IMR-90 (cell line): Measurements from ENCODE around the gene RBPJ. TPM values are rescaled to one million over a fixed set of nuclear protein-coding genes. Genes with fewer than 3 reads are reported as not detected.

Experiments used
- ATAC-seq: fragments of 200-7000 bp; cut with Tn5 transposase; 2 replicates; pipeline ENCODE4 v1.9.1; 2020; ENCODE audit warnings: low read depth, mild to moderate bottlenecking, moderate library complexity
- BruUV-seq: library from RNA; stranded (reverse); fragments of 400-500 nt; replicated peaks from 2 replicates; lab custom pipeline; 2021; lab: Mats Ljungman, UMichigan
- CTCF ChIA-PET: fragments of 300-600 bp; formaldehyde crosslinking; extraction: SDS; loops from one replicate; lab custom pipeline; 2021; ENCODE audit warnings: antibody characterized with exemption; lab: Yijun Ruan, JAX
- POLR2A ChIA-PET: fragments of 300-600 bp; sonication (Branson Sonifier 250); formaldehyde crosslinking; loops from one replicate; lab custom pipeline; 2022; ENCODE audit warnings: antibody characterized with exemption; ENCODE audit not compliant: unreplicated experiment; lab: Charles Lee
- DNase-seq: peaks from one replicate; pipeline ENCODE4 v3.0.0; 2013
- H2AFZ ChIP-seq: replicated peaks from 2 replicates; pipeline ENCODE3; 2013; ENCODE audit warnings: low read length, mild to moderate bottlenecking; ENCODE audit not compliant: poor library complexity
- H2AK5ac ChIP-seq: 2 replicates; pipeline ENCODE4 v1.6.1; 2013; ENCODE audit warnings: low read depth, low read length, inconsistent platforms
- H2AK9ac ChIP-seq: replicated peaks from 2 replicates; pipeline ENCODE3; 2013; ENCODE audit warnings: mild to moderate bottlenecking, low read depth, low read length, moderate library complexity; ENCODE audit not compliant: poor library complexity
- H2BK120ac ChIP-seq: 2 replicates; pipeline ENCODE4 v1.6.1; 2013; ENCODE audit warnings: low read depth, low read length, inconsistent platforms
- H2BK15ac ChIP-seq: 3 replicates; pipeline ENCODE4 v1.6.1; 2013; ENCODE audit warnings: low read depth, low read length, inconsistent platforms
- H2BK20ac ChIP-seq: 2 replicates; pipeline ENCODE4 v1.6.1; 2013; ENCODE audit warnings: low read depth, mild to moderate bottlenecking, inconsistent platforms, low read length, moderate library complexity
- H2BK5ac ChIP-seq: 2 replicates; pipeline ENCODE4 v1.6.1; 2013; ENCODE audit warnings: mild to moderate bottlenecking, low read depth, low read length, inconsistent platforms; ENCODE audit not compliant: poor library complexity, severe bottlenecking
- H3K14ac ChIP-seq: replicated peaks from 2 replicates; pipeline ENCODE4 v1.6.1; 2013; ENCODE audit warnings: low read depth, low read length, inconsistent platforms
- H3K18ac ChIP-seq: 2 replicates; pipeline ENCODE4 v1.6.1; 2013; ENCODE audit warnings: low read depth, low read length, control low read depth
- H3K23ac ChIP-seq: 2 replicates; pipeline ENCODE4 v1.6.1; 2013; ENCODE audit warnings: low read depth, low read length, inconsistent platforms
- H3K27ac ChIP-seq: 2 replicates; pipeline ENCODE4 v1.5.1; 2013; ENCODE audit warnings: mild to moderate bottlenecking, control low read depth, low read length; ENCODE audit not compliant: insufficient read depth
- H3K27me3 ChIP-seq: 2 replicates; pipeline ENCODE4 v1.6.1; 2013; ENCODE audit warnings: low read length; ENCODE audit not compliant: control insufficient read depth, insufficient read depth
- H3K36me3 ChIP-seq: 2 replicates; pipeline ENCODE4 v1.6.1; 2013; ENCODE audit warnings: low read length, mixed read lengths; ENCODE audit not compliant: control insufficient read depth, insufficient read depth
- H3K4ac ChIP-seq: 2 replicates; pipeline ENCODE4 v1.6.1; 2013; ENCODE audit warnings: low read depth, low read length, inconsistent platforms
- H3K4me1 ChIP-seq: 2 replicates; pipeline ENCODE4 v1.6.1; 2013; ENCODE audit warnings: low read length, mixed read lengths; ENCODE audit not compliant: control insufficient read depth, insufficient read depth
- H3K4me2 ChIP-seq: 2 replicates; pipeline ENCODE4 v1.6.1; 2013; ENCODE audit warnings: low read depth, mild to moderate bottlenecking, control low read depth, low read length, moderate library complexity
- H3K4me3 ChIP-seq: 2 replicates; pipeline ENCODE4 v1.5.1; 2013; ENCODE audit warnings: low read depth, mild to moderate bottlenecking, control low read depth, low read length, moderate library complexity; ENCODE audit not compliant: insufficient read depth
- H3K56ac ChIP-seq: 2 replicates; pipeline ENCODE4 v1.6.1; 2013; ENCODE audit warnings: low read length, inconsistent platforms; ENCODE audit not compliant: insufficient read depth; ENCODE audit errors: extremely low read depth
- H3K79me1 ChIP-seq, 2 experiments: 2 replicates each; pipeline ENCODE4 v1.6.1; 2013; ENCODE audit warnings: low read length in 2 of 2, inconsistent platforms in 1 of 2, low read depth in 1 of 2
- H3K9ac ChIP-seq: 2 replicates; pipeline ENCODE4 v1.6.1; 2013; ENCODE audit warnings: low read depth, low read length, control low read depth
- H3K9me1 ChIP-seq: 2 replicates; pipeline ENCODE4 v1.6.1; 2013; ENCODE audit warnings: low read length, inconsistent platforms; ENCODE audit not compliant: insufficient read depth
- H3K9me3 ChIP-seq: 2 replicates; pipeline ENCODE4 v1.6.1; 2013; ENCODE audit warnings: low read length; ENCODE audit not compliant: control insufficient read depth, insufficient read depth
- H4K20me1 ChIP-seq: 2 replicates; pipeline ENCODE4 v1.6.1; 2013; ENCODE audit warnings: low read length, inconsistent platforms; ENCODE audit not compliant: insufficient read depth
- H4K5ac ChIP-seq: 2 replicates; pipeline ENCODE4 v1.6.1; 2013; ENCODE audit warnings: mild to moderate bottlenecking, low read depth, low read length, control low read depth
- H4K8ac ChIP-seq, 2 experiments: 2 replicates each; pipeline ENCODE4 v1.6.1; 2013; ENCODE audit warnings: low read depth in 2 of 2, low read length in 2 of 2, control low read depth in 1 of 2, inconsistent platforms in 1 of 2
- H4K91ac ChIP-seq: 2 replicates; pipeline ENCODE4 v1.6.1; 2013; ENCODE audit warnings: low read depth, low read length, inconsistent platforms; ENCODE audit not compliant: insufficient read depth
- BHLHE40 ChIP-seq: fragments of 150-350 bp; IDR thresholded peaks from 2 replicates; pipeline ENCODE4 v1.6.1; 2016; ENCODE audit warnings: mild to moderate bottlenecking, low read depth, low read length
- CEBPB ChIP-seq: IDR thresholded peaks from 2 replicates; pipeline ENCODE4 v1.6.1; 2012; ENCODE audit warnings: low read depth, low read length, improper control_type of control experiment
- CHD1 ChIP-seq: IDR thresholded peaks from 2 replicates; pipeline ENCODE4 v1.6.1; 2012; ENCODE audit warnings: low read depth, low read length, improper control_type of control experiment
- CTCF ChIP-seq: conservative IDR thresholded peaks from 2 replicates; pipeline ENCODE4 v1.5.1; 2012; ENCODE audit warnings: mild to moderate bottlenecking, low read depth, low read length, improper control_type of control experiment
- FOS ChIP-seq: fragments of 150-350 bp; IDR thresholded peaks from 2 replicates; pipeline ENCODE4 v1.6.1; 2016; ENCODE audit warnings: low read depth, low read length
- MAFK ChIP-seq: IDR thresholded peaks from 2 replicates; pipeline ENCODE4 v1.6.1; 2012; ENCODE audit warnings: low read depth, low read length, improper control_type of control experiment
- MAZ ChIP-seq: IDR thresholded peaks from 2 replicates; pipeline ENCODE4 v1.6.1; 2012; ENCODE audit warnings: low read depth, mild to moderate bottlenecking, low read length, improper control_type of control experiment, moderate library complexity, borderline replicate concordance
- MXI1 ChIP-seq: IDR thresholded peaks from 2 replicates; pipeline ENCODE4 v1.6.1; 2012; ENCODE audit warnings: low read depth, mild to moderate bottlenecking, low read length, moderate library complexity, borderline replicate concordance
- NFE2L2 ChIP-seq: fragments of 150-350 bp; IDR thresholded peaks from 2 replicates; pipeline ENCODE4 v1.6.1; 2016; ENCODE audit warnings: low read depth, mild to moderate bottlenecking, low read length
- POLR2A ChIP-seq: IDR thresholded peaks from 2 replicates; pipeline ENCODE4 v1.6.1; 2012; ENCODE audit warnings: mild to moderate bottlenecking, low read depth, low read length
- RAD21 ChIP-seq: IDR thresholded peaks from 2 replicates; pipeline ENCODE4 v1.6.1; 2012; ENCODE audit warnings: low read length, improper control_type of control experiment
- RCOR1 ChIP-seq: IDR thresholded peaks from 2 replicates; pipeline ENCODE4 v1.6.1; 2012; ENCODE audit warnings: mild to moderate bottlenecking, low read length, improper control_type of control experiment; ENCODE audit not compliant: insufficient replicate concordance
- RFX5 ChIP-seq: IDR thresholded peaks from 2 replicates; pipeline ENCODE4 v1.8.0; 2012; ENCODE audit warnings: low read depth, mild to moderate bottlenecking, low read length, moderate library complexity
- SMC3 ChIP-seq: fragments of 150-350 bp; IDR thresholded peaks from 2 replicates; pipeline ENCODE4 v1.6.1; 2016; ENCODE audit warnings: low read depth, mild to moderate bottlenecking, antibody characterized with exemption, low read length, moderate library complexity
- USF2 ChIP-seq: fragments of 150-350 bp; IDR thresholded peaks from 2 replicates; pipeline ENCODE4 v1.6.1; 2017; ENCODE audit warnings: mild to moderate bottlenecking, antibody characterized with exemption, low read length, low read depth
- WGBS, 2 experiments: methylation state at CpG; one replicate each; pipeline versions ENCODE4 v1.1.5 to v1.1.7; 2013; ENCODE audit warnings: missing lambda C conversion rate in 2 of 2; ENCODE audit not compliant: insufficient read length in 1 of 2; ENCODE audit errors: extremely low coverage in 2 of 2; 5-methylcytosine and 5-hydroxymethylcytosine counted together
- dilution Hi-C: fragments of 300-500 bp; cut with HindIII; formaldehyde crosslinking; loops from one replicate; pipeline ENCODE4 v1.14.3; 2018; ENCODE audit warnings: low sequenced_read_pairs; ENCODE audit not compliant: unreplicated experiment
- in situ Hi-C: fragments of 300-500 bp; cut with MboI; formaldehyde crosslinking; loops from 3 replicates; pipeline ENCODE4 v1.14.3; 2019; ENCODE audit warnings: low sequenced_read_pairs, inconsistent platforms, mixed read lengths
- intact Hi-C: fragments of 100-400 bp; cut with micrococcal nuclease; formaldehyde crosslinking; loops from 2 replicates; pipeline ENCODE4 v1.10.0; 2022
- polyA plus RNA-seq, 3 experiments: library from polyadenylated mRNA; depleted of rRNA; stranded (reverse); fragments of >200 nt; gene quantifications; 2 replicates each; pipeline ENCODE4 v1.2.3, GENCODE V29; 2012; ENCODE audit warnings: low replicate concordance in 1 of 3
- total RNA-seq: library from RNA; depleted of rRNA; stranded (reverse); fragments of >200 nt; gene quantifications from 2 replicates; pipeline ENCODE4 v1.2.3, GENCODE V29; 2012
- TF ChIP-seq, protein P1 (sequence below): fragments of 150-350 bp; IDR thresholded peaks from 2 replicates; pipeline ENCODE4 v1.6.1; 2016; ENCODE audit warnings: low read depth, mild to moderate bottlenecking, low read length, moderate library complexity, borderline replicate concordance

The RBPJ gene
- total and polyA plus RNA-seq, 2 of the 4 experiments (the other 2 are of a cell fraction), result 50.3 to 148 TPM

DNA sequence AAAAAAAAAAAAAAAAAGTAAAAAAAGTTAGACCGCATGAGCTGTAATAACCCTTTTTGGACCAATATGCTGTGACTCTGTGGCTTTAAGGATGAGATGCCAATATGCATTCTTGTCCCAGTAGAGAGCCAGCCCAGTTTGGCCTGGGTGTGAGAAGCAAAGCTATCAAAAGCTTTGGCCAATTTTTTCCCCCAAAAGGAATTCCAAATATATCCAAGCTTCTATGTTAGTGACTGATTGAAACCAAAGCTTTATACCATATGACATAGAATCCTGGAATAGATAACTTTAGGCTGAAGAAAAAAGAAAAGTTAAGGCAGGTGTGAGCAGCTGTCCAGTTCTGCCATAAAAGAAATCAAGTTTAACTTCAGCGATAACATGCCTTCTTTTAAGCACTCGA lies 30.5 kb upstream of the RBPJ start:
- CTCF ChIA-PET, result no interaction called here
- Histone ChIP-seq H4K8ac (peak overlapping the region in 1 of 2 experiments; percentile 52; a peak in 1 of 4 replicates), H2AK5ac (peak overlapping the region; percentile 35; the same call in 1 of the 2 replicates), H3K14ac (no peak overlapping the region), H3K36me3 (no peaks in the 10 kb centered on the region), H4K5ac (no peak overlapping the region), H4K91ac (peak overlapping the region; percentile 32; the same call in 1 of the 2 replicates), H2BK120ac (peak overlapping the region; percentile 79), H3K9me1 (peaks cover 9% of the 10 kb centered on the region; the same call in 1 of the 2 replicates), H3K4me1 (peaks cover 13% of the 10 kb centered on the region), H2BK20ac (peak overlapping the region; percentile 74; the same call in 1 of the 2 replicates), H2BK5ac (no peak overlapping the region), H4K20me1 (no peaks in the 10 kb centered on the region), H3K4ac (peak overlapping the region; percentile 45; the same call in 1 of the 2 replicates), H2AK9ac (no peak overlapping the region), H3K23ac (no peak overlapping the region), H2AFZ (no peak overlapping the region), H3K27ac (no peak overlapping the region; the same call in 1 of the 2 replicates), H3K4me3 (no peak overlapping the region), H3K79me1 (no peaks in the 10 kb centered on the region), H3K4me2 (no peak overlapping the region), H3K56ac (no peak overlapping the region; the same call in 1 of the 2 replicates), H3K18ac (no peak overlapping the region), H3K9me3 (no peaks in the 10 kb centered on the region), H3K27me3 (no peaks in the 10 kb centered on the region), H3K9ac (no peak overlapping the region), H2BK15ac (peak overlapping the region; percentile 83; the same call in 1 of the 3 replicates)
- dilution Hi-C loops, result no loop called here
- intact Hi-C loops, result no loop called here
- DNase-seq, result no peak
- TF ChIP-seq BHLHE40, result no peak
- TF ChIP-seq RAD21, result no peak
- no peak for TF ChIP-seq SMC3
- no peak for TF ChIP-seq CTCF
- TF ChIP-seq POLR2A, result no peak
- no peak for TF ChIP-seq NFE2L2
- TF ChIP-seq, protein P1, sequence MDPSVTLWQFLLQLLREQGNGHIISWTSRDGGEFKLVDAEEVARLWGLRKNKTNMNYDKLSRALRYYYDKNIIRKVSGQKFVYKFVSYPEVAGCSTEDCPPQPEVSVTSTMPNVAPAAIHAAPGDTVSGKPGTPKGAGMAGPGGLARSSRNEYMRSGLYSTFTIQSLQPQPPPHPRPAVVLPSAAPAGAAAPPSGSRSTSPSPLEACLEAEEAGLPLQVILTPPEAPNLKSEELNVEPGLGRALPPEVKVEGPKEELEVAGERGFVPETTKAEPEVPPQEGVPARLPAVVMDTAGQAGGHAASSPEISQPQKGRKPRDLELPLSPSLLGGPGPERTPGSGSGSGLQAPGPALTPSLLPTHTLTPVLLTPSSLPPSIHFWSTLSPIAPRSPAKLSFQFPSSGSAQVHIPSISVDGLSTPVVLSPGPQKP, result no peak
- no peak for TF ChIP-seq RFX5
- no peak for TF ChIP-seq RCOR1
- TF ChIP-seq FOS, result no peak
- no peak for TF ChIP-seq USF2
- no peak for TF ChIP-seq MAZ
- no peak for TF ChIP-seq MXI1
- no peak for TF ChIP-seq CHD1
- no peak for TF ChIP-seq CEBPB
- TF ChIP-seq MAFK, result no peak
- in situ Hi-C loops, result no loop called here
- no peak for ATAC-seq
- no TSS peak for BruUV-seq
- POLR2A ChIA-PET, result no interaction called here
- no CpG with 5 or more reads among the region's 3 CpGs for WGBS, 2 experiments
